Measurements from ENCODE around the gene UGT1A1.

GRCh38 chr2:233760043-233760442 is at the start of gene UGT1A1:
- TF ChIP-seq POLR2A (IDR thresholded peaks at IDR 0.05) (no peak), CTCF (IDR thresholded peaks at IDR 0.05 in 8 of 11, conservative IDR thresholded peaks at IDR 0.05 in 3 of 11) (no peak), POLR2AphosphoS5 (IDR thresholded peaks at IDR 0.05) (no peak)

Data from spleen (tissue), 7 donors.